Colonic mucosa (tissue), 4 donors: ENCODE results near the gene PLAAT4. TPM values are rescaled to one million over a fixed set of nuclear protein-coding genes. Genes with fewer than 3 reads are reported as not detected.

ENCODE experiments used
- DNase-seq: peaks from one replicate; pipeline ENCODE4 v3.0.0-alpha.2; 2020
- H3K27ac ChIP-seq: fragments of 200-600 bp; one replicate; pipeline ENCODE4 v1.8.0; 2021
- H3K27me3 ChIP-seq: fragments of 200-600 bp; one replicate; pipeline ENCODE4 v1.8.0; 2021
- H3K36me3 ChIP-seq: fragments of 200-600 bp; one replicate; pipeline ENCODE4 v1.8.0; 2021
- H3K4me1 ChIP-seq: fragments of 200-600 bp; one replicate; pipeline ENCODE4 v1.8.0; 2021; ENCODE audit warnings: mild to moderate bottlenecking
- H3K4me3 ChIP-seq: fragments of 200-600 bp; one replicate; pipeline ENCODE4 v1.8.0; 2021
- H3K9ac ChIP-seq, 2 donors: one replicate each; pipeline ENCODE4 v1.7.0; 2013; ENCODE audit warnings: control low read depth in 2 of 2, low read depth in 2 of 2, low read length in 2 of 2
- H3K9me3 ChIP-seq: fragments of 200-600 bp; one replicate; pipeline ENCODE4 v1.8.0; 2021
- CTCF ChIP-seq: fragments of 200-600 bp; IDR thresholded peaks from one replicate; pipeline ENCODE4 v1.8.0; 2022; ENCODE audit warnings: antibody characterized with exemption, mild to moderate bottlenecking
- intact Hi-C: fragments of 100-400 bp; cut with DNase I; formaldehyde crosslinking; loops from one replicate; pipeline ENCODE4 v1.14.1; 2022
- total RNA-seq, 2 donors: library from RNA; stranded (reverse); fragmentation: NEBNext Ultra II Directional in 1 of 2; extraction: Animal tissue kit (Norgen Biotek cat#: 25700) in 1 of 2; gene quantifications; one replicate each; pipeline ENCODE4 v1.2.1, GENCODE V29; 2021
- donor health status: healthy.
- donor health status: DM: no; HTN: no; CAD: no.
- donor health status: DM: no; HTN: no; CAD: no.

PLAAT4 gene
- total RNA-seq, 2 donors from 2014 or later: 9.9 to 40.7 TPM

- H3K27ac ChIP-seq: no peak overlapping the region
Observed at GRCh38 chr11:63510360-63511047, 26.1 kb upstream of the PLAAT4 start.

GRCh38 chr11:63511048-63511748, 25.4 kb upstream of the PLAAT4 start:
- intact Hi-C loops: no loop called here
- Histone ChIP-seq H3K4me3 (no peak overlapping the region), H3K9ac (no peak overlapping the region), H3K27me3 (no peaks in the 10 kb centered on the region), H3K4me1 (no peaks in the 10 kb centered on the region), H3K27ac (no peak overlapping the region), H3K9me3 (no peaks in the 10 kb centered on the region), H3K36me3 (no peaks in the 10 kb centered on the region)
- TF ChIP-seq CTCF: no peak
- no peak for DNase-seq

More at GRCh38 chr11:63510360-63511047, 26.1 kb upstream of the PLAAT4 start:
- intact Hi-C loops: no loop called here
- Histone ChIP-seq H3K4me3 (no peak overlapping the region), H3K9me3 (no peaks in the 10 kb centered on the region), H3K9ac (no peak overlapping the region), H3K27me3 (no peaks in the 10 kb centered on the region), H3K36me3 (no peaks in the 10 kb centered on the region), H3K4me1 (no peaks in the 10 kb centered on the region)
- no peak for DNase-seq
- TF ChIP-seq CTCF: no peak

GRCh38 chr11:63512816-63513215, 23.8 kb upstream of the PLAAT4 start:
- Histone ChIP-seq H3K27me3 (no peaks in the 10 kb centered on the region), H3K9ac (no peak overlapping the region), H3K36me3 (no peaks in the 10 kb centered on the region), H3K27ac (no peak overlapping the region), H3K4me1 (no peaks in the 10 kb centered on the region), H3K4me3 (no peak overlapping the region), H3K9me3 (no peaks in the 10 kb centered on the region)
- TF ChIP-seq CTCF: no peak
- DNase-seq: no peak
- intact Hi-C loops: no loop called here

DNA sequence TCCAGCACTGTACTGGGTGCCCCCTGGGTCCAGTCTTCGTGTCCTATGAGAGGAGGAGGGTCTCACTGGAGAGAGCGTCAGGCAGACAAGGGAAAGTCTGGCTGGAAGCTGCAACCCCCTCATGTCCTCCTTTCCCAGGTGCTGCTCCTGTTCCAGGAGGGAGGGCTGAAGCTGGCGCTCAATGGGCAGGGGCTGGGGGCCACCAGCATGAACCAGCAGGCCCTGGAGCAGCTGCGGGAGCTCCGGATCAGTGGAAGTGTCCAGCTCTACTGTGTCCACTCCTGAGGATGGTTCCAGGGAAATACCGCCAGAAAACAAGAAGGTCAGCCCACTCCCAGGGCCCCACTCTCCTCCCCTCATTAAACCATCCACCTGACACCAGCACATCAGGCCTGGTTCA, 20.5 kb upstream of the PLAAT4 start:
- DNase-seq: no peak
- Histone ChIP-seq H3K4me3 (no peak overlapping the region), H3K27me3 (no peaks in the 10 kb centered on the region), H3K9me3 (no peaks in the 10 kb centered on the region), H3K4me1 (no peaks in the 10 kb centered on the region), H3K36me3 (no peaks in the 10 kb centered on the region), H3K9ac (no peak overlapping the region), H3K27ac (no peak overlapping the region)
- TF ChIP-seq CTCF: no peak
- intact Hi-C loops: no loop called here

GRCh38 chr11:63517156-63517555, 19.5 kb upstream of the PLAAT4 start:
- H3K27me3 ChIP-seq: no peaks in the 10 kb centered on the region
- DNase-seq: no peak
- intact Hi-C loops: no loop called here
- no peak overlapping the region for H3K9ac ChIP-seq
- H3K27ac ChIP-seq: no peak overlapping the region
- H3K4me3 ChIP-seq: no peak overlapping the region
- no peak for TF ChIP-seq CTCF
- H3K36me3 ChIP-seq: no peaks in the 10 kb centered on the region
- no peaks in the 10 kb centered on the region for H3K4me1 ChIP-seq
- no peaks in the 10 kb centered on the region for H3K9me3 ChIP-seq
